Panc1 (cell line): ENCODE data around the gene EPHB1.

Source experiments
- POLR2AphosphoS5 ChIP-seq: IDR thresholded peaks from 2 replicates; pipeline ENCODE4 v1.6.1; 2012; ENCODE audit warnings: mild to moderate bottlenecking, low read depth, low read length, moderate library complexity
- REST ChIP-seq, 2 experiments: IDR thresholded peaks; 2 replicates each; pipeline ENCODE4 v1.6.1; 2011 to 2012; ENCODE audit warnings: low read depth in 2 of 2, control low read depth in 1 of 2, low read length in 1 of 2, mild to moderate bottlenecking in 1 of 2, moderate library complexity in 1 of 2; ENCODE audit not compliant: insufficient read depth in 1 of 2
- SIN3A ChIP-seq: IDR thresholded peaks from 2 replicates; pipeline ENCODE4 v1.6.1; 2012; ENCODE audit warnings: low read depth, mild to moderate bottlenecking, low read length, moderate library complexity, borderline replicate concordance; ENCODE audit not compliant: insufficient read depth
- TF ChIP-seq, protein P1 (sequence below): fragments of 450-650 bp; IDR thresholded peaks from 2 replicates; pipeline ENCODE4 v1.5.1; 2017; ENCODE audit warnings: mild to moderate bottlenecking

DNA sequence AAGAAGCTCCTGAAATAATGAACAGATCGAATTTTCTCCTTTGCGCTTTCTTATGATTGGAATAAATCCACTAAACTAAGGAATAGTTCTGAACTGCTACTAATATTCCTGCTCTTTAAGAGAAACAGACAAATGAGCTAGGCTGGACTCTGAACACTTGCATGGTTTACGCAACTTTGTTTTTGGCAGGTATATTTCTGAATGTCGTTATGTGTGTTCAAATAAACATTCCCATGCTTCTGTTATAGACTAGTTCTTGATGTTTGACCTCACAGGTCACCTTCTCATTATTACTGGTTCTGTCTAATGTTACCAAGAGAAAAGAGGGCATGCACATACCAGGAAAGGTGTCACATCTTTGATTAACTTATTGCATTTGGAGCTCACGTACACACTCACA, 418.2 kb downstream of the EPHB1 start:
- TF ChIP-seq, protein P1, sequence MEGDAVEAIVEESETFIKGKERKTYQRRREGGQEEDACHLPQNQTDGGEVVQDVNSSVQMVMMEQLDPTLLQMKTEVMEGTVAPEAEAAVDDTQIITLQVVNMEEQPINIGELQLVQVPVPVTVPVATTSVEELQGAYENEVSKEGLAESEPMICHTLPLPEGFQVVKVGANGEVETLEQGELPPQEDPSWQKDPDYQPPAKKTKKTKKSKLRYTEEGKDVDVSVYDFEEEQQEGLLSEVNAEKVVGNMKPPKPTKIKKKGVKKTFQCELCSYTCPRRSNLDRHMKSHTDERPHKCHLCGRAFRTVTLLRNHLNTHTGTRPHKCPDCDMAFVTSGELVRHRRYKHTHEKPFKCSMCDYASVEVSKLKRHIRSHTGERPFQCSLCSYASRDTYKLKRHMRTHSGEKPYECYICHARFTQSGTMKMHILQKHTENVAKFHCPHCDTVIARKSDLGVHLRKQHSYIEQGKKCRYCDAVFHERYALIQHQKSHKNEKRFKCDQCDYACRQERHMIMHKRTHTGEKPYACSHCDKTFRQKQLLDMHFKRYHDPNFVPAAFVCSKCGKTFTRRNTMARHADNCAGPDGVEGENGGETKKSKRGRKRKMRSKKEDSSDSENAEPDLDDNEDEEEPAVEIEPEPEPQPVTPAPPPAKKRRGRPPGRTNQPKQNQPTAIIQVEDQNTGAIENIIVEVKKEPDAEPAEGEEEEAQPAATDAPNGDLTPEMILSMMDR = no peak
- TF ChIP-seq POLR2AphosphoS5 (no peak), REST (IDR thresholded peaks at IDR 0.05; ENCODE audit: insufficient read depth in 1 of 2, low read depth in 2 of 2, low read length in 1 of 2) (no peak), SIN3A (no peak)
